Adipocyte (in vitro differentiated cells): ENCODE data around the gene RXRG.

Experiments
- DNase-seq: peaks from one replicate; pipeline ENCODE4 v3.0.0-alpha.2; 2015; ENCODE audit warnings: low read depth
- H3K27me3 ChIP-seq: replicated peaks from 2 replicates; pipeline ENCODE4 v1.7.0; 2013; ENCODE audit warnings: mild to moderate bottlenecking, low read length, moderate library complexity; ENCODE audit not compliant: control insufficient read depth, insufficient read depth
- H3K36me3 ChIP-seq: 2 replicates; pipeline ENCODE4 v1.7.0; 2013; ENCODE audit warnings: low read length, mild to moderate bottlenecking, moderate library complexity; ENCODE audit not compliant: control insufficient read depth, insufficient read depth, severe bottlenecking
- H3K4me1 ChIP-seq: 2 replicates; pipeline ENCODE4 v1.7.0; 2013; ENCODE audit warnings: mild to moderate bottlenecking, low read length, moderate library complexity; ENCODE audit not compliant: control insufficient read depth, insufficient read depth
- H3K4me3 ChIP-seq: 2 replicates; pipeline ENCODE4 v1.7.0; 2013; ENCODE audit warnings: mild to moderate bottlenecking, low read length, moderate library complexity
- H3K9ac ChIP-seq: 2 replicates; pipeline ENCODE4 v1.7.0; 2013; ENCODE audit warnings: mild to moderate bottlenecking, low read length, moderate library complexity
- H3K9me3 ChIP-seq: 2 replicates; pipeline ENCODE4 v1.7.0; 2013; ENCODE audit warnings: mild to moderate bottlenecking, low read length, moderate library complexity; ENCODE audit not compliant: control insufficient read depth

RXRG gene

DNA sequence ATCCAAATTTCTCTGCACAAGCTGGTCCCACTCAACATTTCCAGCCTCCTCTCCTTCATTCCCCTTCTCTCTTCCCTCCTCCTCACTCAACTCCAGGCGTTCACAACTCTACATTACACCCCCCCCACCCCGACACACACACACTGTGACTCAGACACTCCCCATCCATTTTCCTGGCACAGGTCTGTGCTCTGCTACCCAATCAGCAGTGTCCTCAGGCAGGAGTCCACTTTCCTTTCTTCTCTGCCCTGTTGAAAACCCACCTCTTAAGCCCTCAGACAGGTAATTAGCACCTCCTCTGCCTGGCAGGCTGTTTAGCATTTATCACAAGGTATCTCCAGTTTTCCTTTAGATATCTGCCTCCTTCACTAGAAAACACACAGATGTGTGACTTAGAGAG lies 79.6 kb downstream of the RXRG start:
- no peak overlapping the region for H3K4me3 ChIP-seq
- no peak overlapping the region for H3K9ac ChIP-seq
- DNase-seq, result no peak
- peaks cover 9% of the 10 kb centered on the region for H3K4me1 ChIP-seq
- peaks cover 22% of the 10 kb centered on the region for H3K27me3 ChIP-seq
- H3K9me3 ChIP-seq, result no peaks in the 10 kb centered on the region
- no peaks in the 10 kb centered on the region for H3K36me3 ChIP-seq

DNA sequence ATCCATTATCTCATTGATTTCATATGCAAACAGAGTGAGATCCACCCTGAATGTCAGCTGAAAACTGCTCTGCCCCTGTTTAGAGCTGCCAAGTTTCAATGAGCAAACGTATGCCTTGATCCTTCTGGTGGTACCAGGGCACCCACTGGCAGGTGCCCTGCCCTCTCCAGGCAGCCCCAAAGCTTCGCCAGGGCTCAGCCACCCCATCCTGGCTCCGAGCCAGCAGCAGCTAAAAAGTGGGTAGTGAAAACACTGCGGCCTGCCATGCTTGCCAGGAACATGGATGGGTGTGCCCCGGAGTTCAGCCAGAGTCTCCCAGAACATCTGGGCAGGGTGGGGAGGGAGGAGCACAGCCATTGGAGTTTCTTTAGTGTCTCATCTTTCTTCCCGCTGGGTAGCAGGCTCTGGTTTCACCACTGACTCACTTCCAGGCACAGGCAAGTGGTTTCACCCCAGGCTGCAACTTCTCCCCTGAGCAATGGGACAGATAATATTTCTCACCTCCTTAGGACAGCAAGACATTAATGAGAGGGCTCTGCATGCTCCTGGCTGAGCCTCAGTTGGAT lies 80.3 kb downstream of the RXRG start:
- peaks cover 19% of the 10 kb centered on the region for H3K27me3 ChIP-seq
- no peak overlapping the region for H3K4me3 ChIP-seq
- no peaks in the 10 kb centered on the region for H3K9me3 ChIP-seq
- H3K9ac ChIP-seq, result no peak overlapping the region
- H3K4me1 ChIP-seq, result peaks cover 9% of the 10 kb centered on the region
- DNase-seq, result peak; percentile 62
- H3K36me3 ChIP-seq, result no peaks in the 10 kb centered on the region

DNA sequence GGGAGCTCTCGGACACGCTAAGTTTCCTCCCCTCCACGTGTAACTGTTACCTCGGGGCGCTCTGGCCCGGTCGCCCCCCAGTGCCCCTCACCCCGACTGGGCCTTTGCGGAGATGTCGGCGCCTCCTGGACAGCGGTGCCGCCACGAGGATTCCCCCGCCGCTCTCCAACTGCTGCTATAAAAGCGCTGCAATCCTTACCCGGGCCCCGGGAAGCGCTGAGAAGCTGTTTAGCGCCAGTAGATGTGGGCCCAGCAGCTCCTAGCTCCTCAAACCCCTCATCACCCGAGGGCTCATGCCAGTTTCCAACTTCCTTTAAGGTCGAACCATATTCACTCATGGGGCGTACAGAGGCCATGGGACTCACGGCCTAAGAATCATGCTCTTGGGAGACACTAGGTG lies 88.0 kb downstream of the RXRG start:
- peaks cover 6% of the 10 kb centered on the region for H3K4me1 ChIP-seq
- H3K4me3 ChIP-seq, result no peak overlapping the region
- DNase-seq, result no peak
- peaks cover 31% of the 10 kb centered on the region for H3K27me3 ChIP-seq
- H3K9me3 ChIP-seq, result no peaks in the 10 kb centered on the region
- no peaks in the 10 kb centered on the region for H3K36me3 ChIP-seq
- no peak overlapping the region for H3K9ac ChIP-seq

DNA sequence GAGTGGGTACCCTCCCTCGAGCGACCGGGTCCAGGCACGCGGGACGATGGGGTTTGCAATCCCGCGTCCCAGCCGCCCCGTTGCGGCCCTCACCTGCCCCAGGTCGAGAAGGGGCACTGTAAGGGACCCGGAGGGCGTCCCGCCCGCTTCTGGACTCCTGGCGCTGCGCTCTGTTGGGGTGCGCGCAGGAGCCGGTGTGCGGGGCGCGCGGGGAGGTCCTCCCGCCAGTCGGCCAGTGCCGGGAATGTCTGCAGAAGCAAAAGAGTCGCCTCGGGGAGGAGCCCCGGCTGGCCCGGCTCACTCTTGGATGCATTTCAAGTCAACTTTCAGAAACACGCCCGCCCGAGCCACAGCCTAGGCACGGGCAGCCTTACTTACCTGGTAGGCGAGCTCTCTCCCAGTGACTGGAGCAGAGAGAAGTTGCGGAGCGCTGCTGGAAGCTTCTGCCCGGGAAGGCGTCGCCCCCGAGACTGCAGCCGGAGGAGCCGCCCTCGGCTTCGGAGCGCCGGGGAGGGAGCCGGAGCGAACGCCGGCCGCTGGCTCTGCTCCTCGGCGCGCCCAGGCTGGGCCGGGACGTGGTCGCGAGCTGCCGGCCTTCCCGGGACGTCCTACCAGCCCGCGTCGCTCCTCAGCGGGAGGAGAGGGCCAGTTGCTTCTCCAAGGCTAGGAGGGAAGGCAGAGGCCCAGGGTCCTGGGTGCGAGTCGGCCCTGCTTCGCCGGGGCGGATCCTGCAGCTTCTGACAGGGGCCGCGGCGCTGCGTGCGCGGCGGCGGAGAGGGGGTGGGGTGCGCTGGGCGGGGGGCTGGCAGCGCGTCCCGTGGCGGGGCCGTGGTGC lies 88.7 kb downstream of the RXRG start, which contains the start of gene LMX1A:
TSS of gene LMX1A (minus strand) at position 739 of the 835 bp plus-strand sequence. CDS start 1,156 bp downstream, outside the sequence.
- no peaks in the 10 kb centered on the region for H3K36me3 ChIP-seq
- peak; percentile 5 for DNase-seq

DNA sequence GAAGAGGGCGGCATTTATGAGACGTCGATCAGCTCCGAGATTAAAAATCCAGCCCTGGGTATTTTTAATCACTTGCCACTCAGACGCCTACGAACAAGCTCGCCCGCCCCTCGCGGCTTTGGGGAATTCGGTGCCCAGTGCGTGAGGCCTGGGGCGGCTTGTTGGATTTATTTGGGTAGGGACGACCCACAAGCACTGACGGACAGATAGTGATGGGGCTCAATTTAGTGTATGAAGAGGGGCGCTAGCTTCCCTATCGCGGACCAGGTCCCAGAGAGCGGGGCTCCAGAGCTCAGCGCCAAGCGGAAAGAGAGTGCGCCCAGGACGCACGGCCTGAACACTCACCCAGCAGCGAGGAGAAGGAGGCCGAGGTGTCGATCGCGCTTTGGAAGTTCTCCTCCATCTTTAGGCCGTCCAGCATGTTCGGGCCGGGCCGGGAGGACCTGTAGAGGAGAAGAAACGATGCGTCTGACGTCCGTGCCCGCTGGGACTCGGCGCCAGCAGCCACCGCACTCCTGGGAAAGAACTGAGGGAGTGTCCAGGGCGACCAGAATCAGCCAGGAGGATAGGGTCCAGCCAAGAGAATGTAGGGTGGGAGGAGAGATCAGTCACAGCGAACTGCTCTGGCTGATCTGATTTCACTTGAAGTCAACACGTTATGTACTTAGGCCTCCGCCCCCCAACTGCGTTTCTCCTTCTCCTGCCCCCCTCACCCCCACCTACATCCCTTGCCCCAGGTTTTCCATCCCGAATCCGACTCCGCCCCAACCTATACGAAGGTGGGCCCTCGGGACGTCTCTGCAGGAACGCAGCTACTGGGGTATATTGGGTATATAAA lies 89.6 kb downstream of the RXRG start:
- H3K9me3 ChIP-seq, result no peaks in the 10 kb centered on the region
- no peak for DNase-seq
- H3K9ac ChIP-seq, result peak overlapping the region; percentile 49
- H3K27me3 ChIP-seq, result peaks cover 39% of the 10 kb centered on the region
- H3K36me3 ChIP-seq, result no peaks in the 10 kb centered on the region
- H3K4me3 ChIP-seq, result peak overlapping the region; percentile 81
- peaks cover 6% of the 10 kb centered on the region for H3K4me1 ChIP-seq

More for the DNA sequence above, 88.7 kb downstream of the RXRG start, which contains the start of gene LMX1A:
- H3K4me1 ChIP-seq, result peaks cover 6% of the 10 kb centered on the region
- peak within 1 kb of the TSS; percentile 49 for H3K9ac ChIP-seq
- H3K9me3 ChIP-seq, result no peaks in the 10 kb centered on the region
- peaks cover 35% of the 10 kb centered on the region for H3K27me3 ChIP-seq
- H3K4me3 ChIP-seq, result peak within 1 kb of the TSS; percentile 81

DNA sequence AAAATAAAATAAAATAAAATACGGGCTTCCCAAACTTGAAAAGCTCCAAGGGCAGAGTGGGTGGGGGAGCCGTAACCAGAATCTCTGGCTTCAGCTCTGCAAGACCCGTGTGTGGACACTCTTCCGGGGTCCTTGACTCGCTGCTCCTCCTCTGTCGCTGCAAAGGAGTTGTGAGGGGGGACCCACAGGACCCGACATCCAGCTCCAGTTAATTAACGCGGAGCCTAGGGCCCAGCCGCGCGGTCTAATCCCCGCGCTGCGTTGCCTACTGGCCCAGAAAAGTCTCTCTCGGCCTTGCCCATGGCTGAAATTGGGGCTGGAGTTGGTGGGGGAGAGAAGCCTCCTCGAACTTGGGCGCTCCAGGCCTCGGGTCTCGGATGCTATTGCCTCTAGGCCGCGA lies 90.2 kb downstream of the RXRG start:
- no peak for DNase-seq
- Histone ChIP-seq H3K9ac (no peak overlapping the region), H3K9me3 (no peaks in the 10 kb centered on the region), H3K4me1 (peaks cover 6% of the 10 kb centered on the region), H3K27me3 (peaks cover 39% of the 10 kb centered on the region), H3K4me3 (no peak overlapping the region), H3K36me3 (no peaks in the 10 kb centered on the region)

DNA sequence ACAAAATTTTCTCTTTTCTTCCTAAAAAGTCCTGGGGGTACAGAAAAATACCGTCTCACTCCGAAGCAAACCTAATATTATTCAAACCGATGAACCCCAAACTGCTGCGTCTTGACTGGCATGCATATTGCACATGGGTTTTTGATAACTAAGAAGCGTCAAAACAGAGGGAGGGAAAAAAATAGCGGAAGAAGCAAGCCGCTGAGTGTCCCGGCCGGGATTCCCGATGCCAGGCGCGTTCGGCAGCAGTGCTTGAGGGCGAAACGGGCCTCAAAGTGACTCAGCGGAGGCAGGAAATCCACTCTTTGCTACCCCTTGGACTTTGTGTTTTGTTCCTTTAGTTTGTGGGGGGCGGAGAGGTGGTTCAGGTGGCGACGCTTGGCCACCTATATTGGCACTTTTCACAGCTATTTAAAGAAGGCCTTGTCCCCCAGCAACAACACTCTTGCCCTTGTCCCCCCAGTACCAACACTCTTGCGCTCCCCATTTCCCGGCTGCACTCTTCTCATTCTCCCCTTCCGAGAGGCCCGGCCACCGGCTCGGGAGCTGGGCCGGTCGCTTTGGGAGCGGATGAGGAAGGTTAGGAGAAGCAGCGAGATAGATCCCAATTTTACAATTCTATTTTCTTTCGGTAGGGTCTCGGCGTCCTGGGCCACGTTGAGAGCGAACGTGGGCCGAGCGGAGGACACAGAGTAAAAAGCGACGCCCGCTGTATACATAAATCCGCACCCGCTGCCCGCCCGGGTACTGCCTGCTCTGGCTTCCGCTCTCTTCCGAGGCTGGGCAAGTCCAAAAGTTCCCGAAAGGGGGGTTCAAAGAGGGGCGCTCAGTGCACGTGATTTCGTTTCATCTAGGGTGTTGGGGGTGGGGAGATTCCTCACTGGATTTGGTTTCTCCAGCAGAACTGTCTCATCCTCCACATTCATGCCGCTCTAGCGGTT lies 90.9 kb downstream of the RXRG start:
- no peak for DNase-seq
- no peak overlapping the region for H3K9ac ChIP-seq
- H3K4me1 ChIP-seq, result peaks cover 6% of the 10 kb centered on the region
- peaks cover 44% of the 10 kb centered on the region for H3K27me3 ChIP-seq
- H3K4me3 ChIP-seq, result no peak overlapping the region
- H3K9me3 ChIP-seq, result no peaks in the 10 kb centered on the region
- no peaks in the 10 kb centered on the region for H3K36me3 ChIP-seq

DNA sequence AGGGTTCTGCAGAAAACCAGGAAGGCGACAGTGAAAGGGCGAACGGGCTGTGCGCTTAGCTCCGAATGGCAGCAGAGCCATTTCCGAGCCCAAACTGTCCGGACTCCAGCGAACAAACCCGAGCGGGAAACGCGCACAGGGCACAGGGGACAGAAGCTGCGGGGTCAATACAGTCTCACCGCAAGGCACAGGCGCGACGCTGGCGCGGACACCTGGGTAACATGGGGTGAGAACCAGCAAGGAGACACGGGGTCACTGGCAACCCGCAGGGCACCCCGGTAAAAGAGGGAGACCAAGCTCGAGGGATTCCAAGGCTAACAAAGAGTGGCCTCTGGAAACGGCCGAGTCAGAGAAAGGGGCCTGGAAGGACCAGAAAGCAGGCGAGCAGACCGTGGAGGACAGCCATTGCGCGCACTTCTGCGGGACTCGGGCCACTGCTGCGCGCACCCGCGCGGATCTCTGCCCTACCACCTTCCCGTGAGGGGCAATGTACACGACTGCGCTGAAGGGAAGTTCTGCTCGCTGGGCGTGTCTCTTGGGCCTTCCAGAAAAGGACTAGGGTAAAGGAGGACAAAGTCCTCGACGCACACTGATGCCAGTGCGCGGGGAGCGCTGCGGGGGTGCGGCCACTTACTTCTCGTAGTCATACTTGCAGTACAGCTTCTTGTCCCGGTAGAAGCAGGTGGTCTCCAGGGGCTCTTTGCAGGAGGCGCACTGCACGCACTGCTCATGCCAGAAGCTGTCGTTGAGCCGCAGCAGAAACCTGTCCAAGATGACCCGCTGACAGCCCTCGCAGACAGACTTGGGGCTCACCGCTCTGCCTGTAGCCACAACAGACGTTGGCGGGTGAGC lies 92.3 kb downstream of the RXRG start:
- no peaks in the 10 kb centered on the region for H3K9me3 ChIP-seq
- H3K4me1 ChIP-seq, result peaks cover 6% of the 10 kb centered on the region
- H3K36me3 ChIP-seq, result no peaks in the 10 kb centered on the region
- no peak overlapping the region for H3K9ac ChIP-seq
- H3K4me3 ChIP-seq, result no peak overlapping the region
- peaks cover 43% of the 10 kb centered on the region for H3K27me3 ChIP-seq
- no peak for DNase-seq

DNA sequence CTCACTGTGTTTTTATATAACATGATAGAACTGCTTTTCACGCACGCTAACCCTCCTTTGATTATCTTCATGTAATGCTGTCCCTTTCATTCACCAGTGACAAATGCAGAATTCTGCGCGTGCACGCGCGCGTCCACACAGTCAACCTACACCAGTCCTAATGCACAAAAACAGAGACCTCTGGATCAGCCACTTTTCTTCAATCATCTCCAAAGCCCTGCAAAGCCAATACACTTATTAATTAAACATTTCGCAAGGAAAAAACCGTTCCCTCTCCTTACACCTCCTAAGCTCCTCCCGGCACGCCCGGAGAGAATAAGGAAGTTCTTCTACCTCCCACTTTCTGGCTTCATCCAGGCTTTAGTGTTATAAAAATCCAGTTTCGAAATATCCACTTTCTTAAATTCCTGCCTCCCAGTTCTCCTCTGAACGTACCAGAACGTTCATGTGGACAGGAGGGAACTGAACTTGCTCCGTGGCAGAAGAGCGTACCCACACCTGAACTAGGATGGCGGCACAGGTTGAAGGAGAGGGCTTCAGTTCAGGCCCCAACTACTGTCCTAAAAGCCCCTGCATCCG lies 93.0 kb downstream of the RXRG start:
- peaks cover 50% of the 10 kb centered on the region for H3K27me3 ChIP-seq
- no peak for DNase-seq
- no peaks in the 10 kb centered on the region for H3K36me3 ChIP-seq
- no peaks in the 10 kb centered on the region for H3K9me3 ChIP-seq
- H3K4me3 ChIP-seq, result no peak overlapping the region
- H3K4me1 ChIP-seq, result peaks cover 6% of the 10 kb centered on the region
- H3K9ac ChIP-seq, result no peak overlapping the region
